T-helper 1 cell (primary cell): ENCODE data around the gene NHLRC1.

Experiments used
- DNase-seq, 5 donors: peaks; one replicate each; pipeline ENCODE4 v3.0.0-alpha.2; 2012 to 2020

NHLRC1 gene

GRCh38 chr6:18138906-18139305, 16.4 kb upstream of the NHLRC1 start:
- no peak for DNase-seq

GRCh38 chr6:18136260-18136659, 13.8 kb upstream of the NHLRC1 start:
- no peak for DNase-seq

GRCh38 chr6:18135171-18135570, 12.7 kb upstream of the NHLRC1 start:
- no peak for DNase-seq

GRCh38 chr6:18132346-18132745, 9.9 kb upstream of the NHLRC1 start:
- no peak for DNase-seq

- no peak for DNase-seq
These were observed 3.6 kb upstream of the NHLRC1 start for GRCh38 chr6:18126121-18126520.

GRCh38 chr6:18121580-18122127, 823 bp downstream of the NHLRC1 start:
- no peak for DNase-seq

- DNase-seq: no peak
These were observed 3.2 kb downstream of the NHLRC1 start for GRCh38 chr6:18119236-18119635.

- DNase-seq: no peak
These were observed 4.1 kb downstream of the NHLRC1 start for GRCh38 chr6:18118330-18118729.

- no peak for DNase-seq
These were observed 5.3 kb downstream of the NHLRC1 start for GRCh38 chr6:18117136-18117535.

- DNase-seq: peak in 1 of 5 donors; percentile 74
These were observed 7.1 kb downstream of the NHLRC1 start for GRCh38 chr6:18115356-18115755.

- no peak for DNase-seq
These were observed 12.3 kb downstream of the NHLRC1 start for GRCh38 chr6:18110162-18110561.

- no peak for DNase-seq
These were observed 15.4 kb downstream of the NHLRC1 start for GRCh38 chr6:18107061-18107460.

- DNase-seq: no peak
These were observed 19.5 kb downstream of the NHLRC1 start for GRCh38 chr6:18102783-18103509.

- no peak for DNase-seq
These were observed 20.6 kb downstream of the NHLRC1 start for GRCh38 chr6:18101873-18102272.

- no peak for DNase-seq
These were observed 21.2 kb downstream of the NHLRC1 start for GRCh38 chr6:18101271-18101670.

GRCh38 chr6:18100296-18100695, 22.2 kb downstream of the NHLRC1 start:
- no peak for DNase-seq

GRCh38 chr6:18099511-18099910, 23.0 kb downstream of the NHLRC1 start:
- no peak for DNase-seq

GRCh38 chr6:18096423-18096822, 26.1 kb downstream of the NHLRC1 start:
- DNase-seq: no peak

- DNase-seq: no peak
These were observed 31.1 kb downstream of the NHLRC1 start for GRCh38 chr6:18091382-18091781.

GRCh38 chr6:18090349-18090786, 32.1 kb downstream of the NHLRC1 start:
- DNase-seq: no peak

- no peak for DNase-seq
These were observed 33.8 kb downstream of the NHLRC1 start for GRCh38 chr6:18088419-18089296.

- no peak for DNase-seq
These were observed 34.9 kb downstream of the NHLRC1 start for GRCh38 chr6:18087396-18088165.
